Measurements from ENCODE around the gene ADAMTS16. TPM values are rescaled to one million over a fixed set of nuclear protein-coding genes. Genes with fewer than 3 reads are reported as not detected.

ADAMTS16 gene
- total and polyA plus RNA-seq, 7 donors, result under 0.01 to 5.3 (median 0.16) TPM; not detected in 2

DNA sequence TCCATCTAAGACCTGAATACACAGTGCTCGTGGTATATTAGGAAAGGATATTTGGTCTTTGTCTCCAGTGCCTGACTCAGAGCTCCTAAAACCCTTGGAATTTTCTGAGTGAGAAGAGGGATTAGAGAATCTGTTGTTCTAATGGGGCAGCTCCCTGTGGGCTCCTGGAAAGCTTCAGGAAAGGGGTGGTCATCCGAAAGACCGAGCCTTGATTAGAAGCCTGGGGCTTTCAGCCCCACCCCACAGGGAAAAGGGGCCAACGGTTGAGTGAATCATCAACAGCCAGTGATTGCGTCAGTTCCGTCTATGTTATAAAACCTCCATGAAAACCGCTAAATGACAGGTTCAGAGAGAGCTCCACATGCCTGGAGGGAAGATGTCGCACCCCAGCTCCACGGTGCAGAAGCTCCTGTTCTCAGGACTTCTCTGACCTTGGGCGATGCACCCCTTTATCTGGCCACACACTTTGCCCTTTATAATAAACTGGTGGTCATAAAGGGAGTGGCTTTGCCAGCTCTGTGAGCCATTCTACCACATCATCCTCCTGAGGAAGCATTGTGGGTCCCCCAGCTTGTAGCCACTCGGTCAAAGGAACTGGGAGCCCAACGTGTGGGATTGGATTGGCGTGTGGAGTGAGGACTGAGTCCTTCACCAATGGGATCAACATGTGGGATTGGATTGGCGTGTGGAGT is 211.3 kb downstream of the ADAMTS16 start:
- WGBS, 2 donors, result 74 to 80% methylated on average over 14 of the region's 14 CpGs
- intact Hi-C loops (cut with DNase I), result no loop called here
- no peaks in the 10 kb centered on the region for H3K4me1 ChIP-seq
- H3K27me3 ChIP-seq, result no peaks in the 10 kb centered on the region
- no peak for DNase-seq
- no peak overlapping the region for H3K27ac ChIP-seq
- H3K9me3 ChIP-seq, result no peaks in the 10 kb centered on the region
- H3K36me3 ChIP-seq, result no peaks in the 10 kb centered on the region
- TF ChIP-seq POLR2AphosphoS5 (IDR thresholded peaks at IDR 0.05) (no peak), EP300 (IDR thresholded peaks at IDR 0.05) (no peak), POLR2A (IDR thresholded peaks at IDR 0.05) (no peak)
- TF ChIP-seq, protein P1, sequence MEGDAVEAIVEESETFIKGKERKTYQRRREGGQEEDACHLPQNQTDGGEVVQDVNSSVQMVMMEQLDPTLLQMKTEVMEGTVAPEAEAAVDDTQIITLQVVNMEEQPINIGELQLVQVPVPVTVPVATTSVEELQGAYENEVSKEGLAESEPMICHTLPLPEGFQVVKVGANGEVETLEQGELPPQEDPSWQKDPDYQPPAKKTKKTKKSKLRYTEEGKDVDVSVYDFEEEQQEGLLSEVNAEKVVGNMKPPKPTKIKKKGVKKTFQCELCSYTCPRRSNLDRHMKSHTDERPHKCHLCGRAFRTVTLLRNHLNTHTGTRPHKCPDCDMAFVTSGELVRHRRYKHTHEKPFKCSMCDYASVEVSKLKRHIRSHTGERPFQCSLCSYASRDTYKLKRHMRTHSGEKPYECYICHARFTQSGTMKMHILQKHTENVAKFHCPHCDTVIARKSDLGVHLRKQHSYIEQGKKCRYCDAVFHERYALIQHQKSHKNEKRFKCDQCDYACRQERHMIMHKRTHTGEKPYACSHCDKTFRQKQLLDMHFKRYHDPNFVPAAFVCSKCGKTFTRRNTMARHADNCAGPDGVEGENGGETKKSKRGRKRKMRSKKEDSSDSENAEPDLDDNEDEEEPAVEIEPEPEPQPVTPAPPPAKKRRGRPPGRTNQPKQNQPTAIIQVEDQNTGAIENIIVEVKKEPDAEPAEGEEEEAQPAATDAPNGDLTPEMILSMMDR (IDR thresholded peaks at IDR 0.05), result no peak
- H3K4me3 ChIP-seq, result no peak overlapping the region

DNA sequence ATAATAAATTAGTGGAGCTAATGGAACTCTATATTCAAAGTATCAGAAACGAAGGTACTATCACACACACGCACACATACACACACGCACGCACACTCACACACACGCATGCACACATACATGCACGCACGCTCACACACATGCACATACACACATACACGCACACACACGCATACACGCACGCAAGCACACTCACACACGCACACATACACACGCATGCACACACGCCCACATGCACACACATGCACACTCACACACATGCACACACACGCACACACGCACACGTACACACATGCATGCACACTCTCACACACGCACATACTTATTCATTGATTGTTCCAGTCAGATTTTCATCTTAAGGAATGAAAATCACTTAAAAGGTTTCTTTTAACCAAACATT is 212.5 kb downstream of the ADAMTS16 start:
- H3K36me3 ChIP-seq, result no peaks in the 10 kb centered on the region
- 92 to 97% methylated on average over 18 of the region's 18 CpGs for WGBS, 2 donors
- H3K4me1 ChIP-seq, result no peaks in the 10 kb centered on the region
- TF ChIP-seq POLR2AphosphoS5 (IDR thresholded peaks at IDR 0.05) (no peak), EP300 (IDR thresholded peaks at IDR 0.05) (no peak), POLR2A (IDR thresholded peaks at IDR 0.05) (no peak)
- TF ChIP-seq, protein P1 (IDR thresholded peaks at IDR 0.05), result no peak
- no peaks in the 10 kb centered on the region for H3K27me3 ChIP-seq
- intact Hi-C loops (cut with DNase I), result no loop called here
- DNase-seq, result no peak
- no peak overlapping the region for H3K27ac ChIP-seq
- H3K9me3 ChIP-seq, result no peaks in the 10 kb centered on the region
- H3K4me3 ChIP-seq, result no peak overlapping the region

DNA sequence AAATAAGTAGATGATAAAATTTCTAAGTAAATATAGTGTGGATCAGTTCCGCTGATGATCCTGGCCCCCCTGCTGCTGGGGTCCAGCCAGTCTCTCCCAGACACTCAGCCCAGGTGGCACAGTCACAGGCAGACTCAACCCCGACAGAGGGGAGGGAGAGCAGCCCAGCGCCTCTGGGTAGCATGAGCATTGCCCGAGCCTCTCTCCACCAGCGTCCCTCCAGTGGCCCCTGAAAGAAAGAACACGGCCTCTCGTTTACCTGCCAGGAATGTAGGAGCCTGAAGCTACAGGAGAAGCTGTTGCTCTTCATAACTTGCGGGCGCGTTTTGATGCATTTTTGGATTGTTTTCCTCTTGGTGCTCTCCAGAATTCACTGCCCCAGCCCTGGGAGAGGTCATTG is 213.6 kb downstream of the ADAMTS16 start:
- Histone ChIP-seq H3K4me3 (no peak overlapping the region), H3K27ac (no peak overlapping the region), H3K9me3 (no peaks in the 10 kb centered on the region), H3K4me1 (no peaks in the 10 kb centered on the region), H3K27me3 (no peaks in the 10 kb centered on the region), H3K36me3 (no peaks in the 10 kb centered on the region)
- DNase-seq, result no peak
- intact Hi-C loops (cut with DNase I), result no loop called here
- TF ChIP-seq EP300 (IDR thresholded peaks at IDR 0.05) (no peak), POLR2AphosphoS5 (IDR thresholded peaks at IDR 0.05) (no peak), POLR2A (IDR thresholded peaks at IDR 0.05) (no peak)
- TF ChIP-seq, protein P1 (IDR thresholded peaks at IDR 0.05), result no peak
- WGBS, 2 donors, result 76 to 78% methylated on average over 10 of the region's 10 CpGs

DNA sequence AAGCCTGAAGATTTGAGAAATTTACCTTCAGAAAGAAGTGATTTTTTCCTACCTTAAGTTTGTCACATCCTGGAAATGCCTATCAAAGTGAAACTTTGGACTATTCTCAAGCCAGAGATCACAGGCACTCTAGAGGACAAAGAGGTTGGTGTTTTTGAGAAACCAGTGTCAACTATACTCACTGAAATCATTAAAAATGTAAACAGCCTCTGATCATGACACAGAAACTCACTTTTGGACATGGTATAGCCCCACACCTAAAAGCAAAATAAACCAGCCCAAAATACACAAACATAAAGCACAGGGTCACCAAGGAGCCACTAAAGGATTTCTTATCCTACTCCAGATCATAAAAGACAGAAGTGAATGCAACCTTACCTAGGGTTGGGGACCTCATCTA is 216.6 kb downstream of the ADAMTS16 start:
- DNase-seq, result no peak
- H3K4me3 ChIP-seq, result no peak overlapping the region
- H3K36me3 ChIP-seq, result no peaks in the 10 kb centered on the region
- intact Hi-C loops (cut with DNase I), result no loop called here
- no peaks in the 10 kb centered on the region for H3K9me3 ChIP-seq
- TF ChIP-seq EP300 (IDR thresholded peaks at IDR 0.05), result no peak
- TF ChIP-seq, protein P1 (IDR thresholded peaks at IDR 0.05), result no peak
- H3K27me3 ChIP-seq, result no peaks in the 10 kb centered on the region
- no peaks in the 10 kb centered on the region for H3K4me1 ChIP-seq
- no peak overlapping the region for H3K27ac ChIP-seq

DNA sequence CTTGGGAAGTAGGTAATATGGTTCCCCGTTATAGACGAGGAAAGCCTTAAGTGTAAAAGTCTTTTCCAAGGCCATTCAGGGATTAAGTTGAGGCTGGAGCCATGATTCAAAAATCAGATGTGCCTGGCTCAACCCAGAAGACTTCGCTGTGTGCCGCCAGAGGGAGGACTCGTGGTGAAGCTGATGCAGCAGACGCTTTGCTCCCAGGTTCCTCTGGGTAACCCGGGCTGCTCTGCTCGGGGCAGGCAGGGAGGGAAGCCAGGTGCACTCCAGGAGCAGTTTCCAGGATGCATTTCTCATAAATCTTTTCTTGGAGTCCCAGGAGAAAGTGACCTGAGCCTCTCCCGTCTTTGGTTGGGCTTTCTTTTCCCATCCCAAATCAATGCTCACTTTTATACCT is 219.5 kb downstream of the ADAMTS16 start:
- Histone ChIP-seq H3K4me3 (no peak overlapping the region), H3K36me3 (no peaks in the 10 kb centered on the region), H3K27me3 (no peaks in the 10 kb centered on the region), H3K4me1 (no peaks in the 10 kb centered on the region), H3K9me3 (no peaks in the 10 kb centered on the region), H3K27ac (no peak overlapping the region)
- WGBS, 2 donors, result 76 to 83% methylated on average over 9 of the region's 9 CpGs
- intact Hi-C loops (cut with DNase I), result no loop called here
- no peak for DNase-seq
- TF ChIP-seq EP300 (IDR thresholded peaks at IDR 0.05) (no peak), POLR2A (IDR thresholded peaks at IDR 0.05) (no peak), POLR2AphosphoS5 (IDR thresholded peaks at IDR 0.05) (no peak)
- TF ChIP-seq, protein P1 (IDR thresholded peaks at IDR 0.05), result no peak
